Measurements from ENCODE around the gene GASK1A. TPM values are rescaled to one million over a fixed set of nuclear protein-coding genes. Genes with fewer than 3 reads are reported as not detected.

The GASK1A gene
- total and polyA plus RNA-seq, 2 donors (not counting 3 experiments of a cell fraction or from before 2014, with no cell fraction given), result 0.04 TPM; not detected in 1

DNA sequence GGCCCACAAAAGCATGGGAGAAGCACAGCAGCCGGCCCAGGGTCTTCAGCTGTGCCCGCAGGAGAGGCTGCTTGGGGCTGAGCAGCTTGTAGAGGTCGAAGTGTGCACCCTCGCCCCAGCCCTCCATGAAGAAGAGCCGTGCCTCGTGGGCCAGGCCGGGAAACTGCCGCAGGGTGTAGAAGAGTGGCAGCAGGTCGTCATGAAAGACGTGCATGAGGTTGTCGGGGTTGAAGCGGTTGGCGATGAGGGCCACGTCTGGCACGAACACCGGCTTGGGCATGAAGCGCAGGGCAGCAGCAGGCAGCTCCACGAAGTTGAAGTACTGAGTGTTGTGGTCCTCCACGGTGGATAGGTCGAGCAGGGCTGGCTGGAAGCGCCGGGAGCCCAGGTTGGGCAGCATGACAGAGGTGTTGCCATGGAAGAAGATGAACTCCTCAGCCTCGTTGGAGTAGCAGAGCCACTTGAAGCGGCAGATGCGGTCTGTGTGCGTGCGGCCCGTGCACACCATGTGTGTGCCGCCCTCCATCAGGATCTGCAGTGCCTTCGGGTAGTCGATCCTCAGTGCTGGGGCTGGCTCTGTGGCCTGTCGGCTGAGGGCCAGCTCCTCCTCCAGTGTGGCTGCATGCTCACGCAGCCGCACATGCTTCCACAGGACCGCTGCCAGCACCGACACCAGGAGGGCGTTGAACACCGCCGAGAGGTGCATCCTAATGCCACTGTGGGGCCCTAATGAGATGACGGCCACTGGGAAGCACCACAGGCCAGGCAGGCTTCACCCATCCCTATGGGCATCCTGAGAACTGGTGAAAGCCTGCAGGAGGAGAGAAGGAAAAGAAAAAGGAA, 101.8 kb downstream of the GASK1A start:
- Histone ChIP-seq H3K27me3 (ENCODE audit: control insufficient read depth in 2 of 2, insufficient read depth in 2 of 2, low read length in 2 of 2) (no peaks in the 10 kb centered on the region), H3K79me2 (ENCODE audit: control insufficient read depth, insufficient read depth, low read length) (no peaks in the 10 kb centered on the region), H3K4me2 (ENCODE audit: insufficient read depth, low read length) (no peak overlapping the region), H3K9me1 (replicated peaks; ENCODE audit: control insufficient read depth, extremely low read depth, insufficient read depth, low read length) (no peaks in the 10 kb centered on the region), H3K4me3 (replicated peaks in 1 of 3; ENCODE audit: insufficient read depth in 1 of 3, low read depth in 1 of 3, low read length in 3 of 3) (no peak overlapping the region), H4K20me1 (replicated peaks; ENCODE audit: control insufficient read depth, extremely low read depth, insufficient read depth, low read length) (no peaks in the 10 kb centered on the region), H3K36me3 (ENCODE audit: control insufficient read depth in 2 of 2, extremely low read depth in 1 of 2, insufficient read depth in 2 of 2, low read length in 2 of 2) (peaks cover 0 to 2% of the 10 kb centered on the region in 2 experiments), H3K4me1 (ENCODE audit: control insufficient read depth, extremely low read depth, insufficient read depth, low read length) (no peaks in the 10 kb centered on the region), H2AFZ (ENCODE audit: low read depth, low read length) (no peak overlapping the region), H3K9ac (replicated peaks; ENCODE audit: extremely low read depth, insufficient read depth, low read length) (no peak overlapping the region), H3K9me3 (replicated peaks; ENCODE audit: control insufficient read depth, insufficient read depth, low read length) (no peaks in the 10 kb centered on the region), H3K27ac (ENCODE audit: insufficient read depth, low read depth, low read length) (no peak overlapping the region)
- no TSS peak for BruUV-seq (replicated peaks)
- ChIA-PET POLR2A (no interaction called here), CTCF (interaction anchor here (1.5 kb wide), 1 partner anchor 10 kb away, joined by 6 read pairs; no protein-coding TSS in a partner anchor)
- intact Hi-C loops (cut with micrococcal nuclease) (no loop called here), dilution Hi-C loops (cut with MboI; ENCODE audit: extremely low pct_ligation_motif_present, low sequenced_read_pairs) (no loop called here)
- no peak for TF ChIP-seq POLR2A (IDR thresholded peaks at IDR 0.05; ENCODE audit: low read depth, low read length)
- TF ChIP-seq, protein P1, sequence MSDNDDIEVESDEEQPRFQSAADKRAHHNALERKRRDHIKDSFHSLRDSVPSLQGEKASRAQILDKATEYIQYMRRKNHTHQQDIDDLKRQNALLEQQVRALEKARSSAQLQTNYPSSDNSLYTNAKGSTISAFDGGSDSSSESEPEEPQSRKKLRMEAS (IDR thresholded peaks at IDR 0.05; ENCODE audit: insufficient read depth, insufficient read length), result no peak
- TF ChIP-seq GATA2 (IDR thresholded peaks at IDR 0.05; ENCODE audit: insufficient read depth, insufficient read length, low read depth, low read length), result no peak
- no peak for TF ChIP-seq JUN (IDR thresholded peaks at IDR 0.05; ENCODE audit: borderline replicate concordance, insufficient read depth, insufficient read length, low read depth)
- TF ChIP-seq POLR2AphosphoS5 (IDR thresholded peaks at IDR 0.05; ENCODE audit: insufficient read depth, low read depth, low read length), result no peak
- no peak for TF ChIP-seq EZH2 (IDR thresholded peaks at IDR 0.05; ENCODE audit: borderline replicate concordance, low read depth, low read length, severe bottlenecking)
- DNase-seq (ENCODE audit: low read depth, low spot score) (no peak), FAIRE-seq (no peak)

DNA sequence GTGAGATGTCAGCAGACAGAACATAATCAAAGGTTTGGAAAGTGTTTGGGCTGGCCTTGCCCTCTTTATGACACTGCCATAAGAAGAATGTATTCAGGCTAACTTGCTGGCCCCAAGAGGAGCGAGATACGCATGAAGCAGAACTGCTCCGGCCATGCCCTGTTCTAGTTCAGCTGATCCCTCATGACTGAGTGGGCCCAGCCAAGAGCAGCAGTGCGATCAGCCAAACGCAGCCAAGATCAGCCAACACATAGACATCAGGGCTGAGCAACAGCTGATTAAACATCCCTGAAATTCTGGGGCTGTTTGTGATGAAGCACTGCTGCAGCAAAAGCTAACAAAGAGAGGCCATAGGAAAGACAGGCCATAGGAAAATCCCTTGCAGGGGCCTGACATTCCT, 102.7 kb downstream of the GASK1A start:
- H3K4me3 ChIP-seq (replicated peaks in 1 of 3; ENCODE audit: insufficient read depth in 1 of 3, low read depth in 1 of 3, low read length in 3 of 3), result no peak overlapping the region
- H3K27me3 ChIP-seq (ENCODE audit: control insufficient read depth in 2 of 2, insufficient read depth in 2 of 2, low read length in 2 of 2), result no peaks in the 10 kb centered on the region
- dilution Hi-C loops (cut with MboI; ENCODE audit: extremely low pct_ligation_motif_present, low sequenced_read_pairs) (no loop called here), intact Hi-C loops (cut with micrococcal nuclease) (no loop called here)
- CTCF ChIA-PET, result no interaction called here
- no peaks in the 10 kb centered on the region for H3K9me3 ChIP-seq (replicated peaks; ENCODE audit: control insufficient read depth, insufficient read depth, low read length)
- POLR2A ChIA-PET, result no interaction called here
- no peak overlapping the region for H2AFZ ChIP-seq (ENCODE audit: low read depth, low read length)
- no peaks in the 10 kb centered on the region for H3K79me2 ChIP-seq (ENCODE audit: control insufficient read depth, insufficient read depth, low read length)
- H3K9me1 ChIP-seq (replicated peaks; ENCODE audit: control insufficient read depth, extremely low read depth, insufficient read depth, low read length), result no peaks in the 10 kb centered on the region
- DNase-seq (ENCODE audit: low read depth, low spot score) (no peak), FAIRE-seq (no peak)
- H4K20me1 ChIP-seq (replicated peaks; ENCODE audit: control insufficient read depth, extremely low read depth, insufficient read depth, low read length), result no peaks in the 10 kb centered on the region
- no peaks in the 10 kb centered on the region for H3K4me1 ChIP-seq (ENCODE audit: control insufficient read depth, extremely low read depth, insufficient read depth, low read length)
- no peak overlapping the region for H3K9ac ChIP-seq (replicated peaks; ENCODE audit: extremely low read depth, insufficient read depth, low read length)
- no peak for TF ChIP-seq MYC (IDR thresholded peaks at IDR 0.05; ENCODE audit: low read depth, low read length)
- no peak for TF ChIP-seq GATA2 (IDR thresholded peaks at IDR 0.05; ENCODE audit: insufficient read depth, insufficient read length, low read depth, low read length)
- TF ChIP-seq POLR2A (IDR thresholded peaks at IDR 0.05; ENCODE audit: low read depth, low read length), result no peak
- TF ChIP-seq, protein P2, sequence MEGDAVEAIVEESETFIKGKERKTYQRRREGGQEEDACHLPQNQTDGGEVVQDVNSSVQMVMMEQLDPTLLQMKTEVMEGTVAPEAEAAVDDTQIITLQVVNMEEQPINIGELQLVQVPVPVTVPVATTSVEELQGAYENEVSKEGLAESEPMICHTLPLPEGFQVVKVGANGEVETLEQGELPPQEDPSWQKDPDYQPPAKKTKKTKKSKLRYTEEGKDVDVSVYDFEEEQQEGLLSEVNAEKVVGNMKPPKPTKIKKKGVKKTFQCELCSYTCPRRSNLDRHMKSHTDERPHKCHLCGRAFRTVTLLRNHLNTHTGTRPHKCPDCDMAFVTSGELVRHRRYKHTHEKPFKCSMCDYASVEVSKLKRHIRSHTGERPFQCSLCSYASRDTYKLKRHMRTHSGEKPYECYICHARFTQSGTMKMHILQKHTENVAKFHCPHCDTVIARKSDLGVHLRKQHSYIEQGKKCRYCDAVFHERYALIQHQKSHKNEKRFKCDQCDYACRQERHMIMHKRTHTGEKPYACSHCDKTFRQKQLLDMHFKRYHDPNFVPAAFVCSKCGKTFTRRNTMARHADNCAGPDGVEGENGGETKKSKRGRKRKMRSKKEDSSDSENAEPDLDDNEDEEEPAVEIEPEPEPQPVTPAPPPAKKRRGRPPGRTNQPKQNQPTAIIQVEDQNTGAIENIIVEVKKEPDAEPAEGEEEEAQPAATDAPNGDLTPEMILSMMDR (IDR thresholded peaks at IDR 0.05; ENCODE audit: extremely low read depth in 1 of 2, insufficient read depth in 1 of 2, low read depth in 1 of 2, low read length in 2 of 2), result no peak
- no peak for TF ChIP-seq FOS (IDR thresholded peaks at IDR 0.05; ENCODE audit: borderline replicate concordance, insufficient read depth, low read length)
- no peak for TF ChIP-seq JUN (IDR thresholded peaks at IDR 0.05; ENCODE audit: borderline replicate concordance, insufficient read depth, insufficient read length, low read depth)
- TF ChIP-seq EZH2 (IDR thresholded peaks at IDR 0.05; ENCODE audit: borderline replicate concordance, low read depth, low read length, severe bottlenecking), result no peak
- TF ChIP-seq, protein P1 (IDR thresholded peaks at IDR 0.05; ENCODE audit: insufficient read depth, insufficient read length), result no peak
- TF ChIP-seq POLR2AphosphoS5 (IDR thresholded peaks at IDR 0.05; ENCODE audit: insufficient read depth, low read depth, low read length), result no peak
- peaks cover 0 to 2% of the 10 kb centered on the region in 2 experiments for H3K36me3 ChIP-seq (ENCODE audit: control insufficient read depth in 2 of 2, extremely low read depth in 1 of 2, insufficient read depth in 2 of 2, low read length in 2 of 2)
- no peak overlapping the region for H3K27ac ChIP-seq (ENCODE audit: insufficient read depth, low read depth, low read length)
- no peak overlapping the region for H3K4me2 ChIP-seq (ENCODE audit: insufficient read depth, low read length)
- no TSS peak for BruUV-seq (replicated peaks)

Measured in endothelial cell of umbilical vein (primary cell).